Fibroblast of pulmonary artery (primary cell): ENCODE results near the gene CEACAM1.

Source experiments
- DNase-seq: peaks from one replicate; pipeline ENCODE4 v3.0.0-alpha.2; 2010; ENCODE audit warnings: low read depth
- H3K4me3 ChIP-seq: replicated peaks from 2 replicates; pipeline ENCODE4 v1.5.1; 2011; ENCODE audit warnings: low read depth, mild to moderate bottlenecking, control low read depth, low read length, moderate library complexity
- CTCF ChIP-seq: IDR thresholded peaks from 2 replicates; pipeline ENCODE4 v1.5.1; 2011; ENCODE audit warnings: mild to moderate bottlenecking, control low read depth, low read length, inconsistent platforms; ENCODE audit errors: missing control alignments

CEACAM1 gene

GRCh38 chr19:42475366-42475765 lies 52.9 kb downstream of the CEACAM1 start:
- no peak for TF ChIP-seq CTCF
- DNase-seq: no peak
- H3K4me3 ChIP-seq: no peak overlapping the region

- no peak for TF ChIP-seq CTCF
- H3K4me3 ChIP-seq: no peak overlapping the region
- DNase-seq: no peak
Measured at GRCh38 chr19:42474743-42475142, 53.5 kb downstream of the CEACAM1 start.

GRCh38 chr19:42473686-42474085 lies 54.6 kb downstream of the CEACAM1 start:
- no peak for TF ChIP-seq CTCF
- DNase-seq: no peak
- H3K4me3 ChIP-seq: no peak overlapping the region

- H3K4me3 ChIP-seq: no peak overlapping the region
- no peak for TF ChIP-seq CTCF
- no peak for DNase-seq
Measured at GRCh38 chr19:42472402-42473147, 55.7 kb downstream of the CEACAM1 start.

GRCh38 chr19:42471554-42472249 lies 56.6 kb downstream of the CEACAM1 start:
- peak; percentile 37 for DNase-seq

More at GRCh38 chr19:42471554-42472249, 56.6 kb downstream of the CEACAM1 start:
- TF ChIP-seq CTCF: no peak
- no peak overlapping the region for H3K4me3 ChIP-seq
